Activated T-cell treated with anti-CD3 and anti-CD28 coated beads for 48 hours (primary cell): ENCODE results near the gene MRGPRD.
"Not testable (repeated sequence)": the region's sequence is repeated elsewhere in the genome, so short reads cannot be mapped to it uniquely, and the experiment has no call there.

ENCODE experiments used
- DNase-seq: peaks from one replicate; pipeline ENCODE4 v3.0.0-alpha.2; 2020; ENCODE audit warnings: low read depth

Gene MRGPRD

DNA sequence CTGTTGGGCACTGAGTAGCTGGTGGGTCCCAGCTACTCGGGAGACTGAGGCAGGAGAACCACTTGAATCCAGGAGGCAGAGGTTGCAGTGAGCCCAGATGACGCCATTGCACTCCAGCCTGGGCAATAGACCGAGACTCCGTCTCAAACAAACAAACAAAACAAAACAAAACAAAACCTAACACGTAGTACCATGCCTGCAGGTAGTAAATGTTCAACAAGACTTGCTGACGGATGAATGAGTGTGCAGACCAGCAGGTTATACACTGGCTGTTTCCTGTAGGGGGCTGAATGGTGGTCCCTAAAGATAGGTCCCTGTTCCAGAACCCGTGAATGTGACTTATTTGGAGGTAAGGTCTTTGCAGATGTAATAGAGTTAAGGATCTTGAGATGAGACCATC is 12.8 kb upstream of the MRGPRD start:
- no peak for DNase-seq

DNA sequence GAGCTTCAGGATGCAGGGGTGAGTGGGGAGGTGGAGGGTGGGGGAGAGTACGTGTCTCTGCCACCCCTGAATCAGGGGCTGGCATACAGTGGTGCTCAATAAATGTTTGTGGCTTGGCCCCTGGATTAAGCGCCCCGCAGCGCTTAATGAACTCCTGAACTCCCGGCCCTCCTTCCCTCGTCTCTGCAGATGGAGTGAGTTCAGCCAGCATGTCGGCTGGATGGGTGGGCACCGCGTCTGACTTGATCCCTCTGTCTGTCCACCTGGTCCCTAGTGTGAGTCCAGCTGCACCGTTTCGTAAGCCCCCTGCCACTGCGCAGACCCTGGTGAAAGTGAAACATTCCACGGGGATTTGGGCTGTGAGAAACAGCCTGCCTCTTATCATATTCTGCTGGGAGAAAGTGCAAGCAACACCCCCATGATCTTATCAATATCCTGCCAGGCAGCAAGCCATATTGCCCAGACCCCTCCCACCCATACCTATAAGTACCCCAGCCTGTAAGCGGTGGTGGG is 12.0 kb upstream of the MRGPRD start:
- DNase-seq: no peak

DNA sequence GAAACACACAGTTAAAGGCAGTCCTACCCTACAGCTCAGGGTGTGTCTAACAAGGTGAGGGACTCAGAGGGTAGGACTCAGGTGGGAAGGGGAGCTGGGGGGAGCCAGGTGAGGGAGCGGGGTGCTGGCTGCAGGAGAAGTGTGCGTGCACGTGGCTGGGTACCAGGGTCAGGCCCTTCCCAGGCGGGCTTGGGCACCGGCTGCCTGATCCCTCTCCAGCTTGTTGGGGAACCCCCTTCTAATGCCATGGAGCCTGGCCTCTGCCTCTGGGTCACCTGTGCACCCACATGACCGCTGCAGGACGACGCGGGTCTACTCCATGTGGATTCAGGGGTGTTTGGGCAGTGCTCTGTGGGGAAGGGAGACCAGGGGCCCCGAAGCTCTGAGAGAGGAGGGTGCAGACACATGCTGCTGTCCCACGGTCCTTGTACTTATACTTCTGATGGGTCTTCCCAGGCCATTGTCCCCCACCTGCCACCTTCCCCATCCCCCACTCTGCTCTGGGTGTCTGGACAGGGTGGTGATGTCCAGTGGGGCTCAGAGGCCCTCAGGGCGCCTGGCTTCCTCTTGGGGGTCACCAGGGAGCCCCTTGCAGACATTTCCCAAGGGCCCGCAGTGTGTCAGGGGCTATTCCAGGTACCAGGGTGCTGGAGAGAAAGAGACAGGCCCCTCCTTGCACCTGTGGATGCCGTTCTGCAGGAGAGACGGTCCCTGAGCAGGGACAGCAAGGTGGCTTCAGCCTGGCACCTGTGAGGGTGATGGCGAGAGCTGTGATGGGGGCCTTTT is 10.4 kb upstream of the MRGPRD start:
- DNase-seq: no peak

DNA sequence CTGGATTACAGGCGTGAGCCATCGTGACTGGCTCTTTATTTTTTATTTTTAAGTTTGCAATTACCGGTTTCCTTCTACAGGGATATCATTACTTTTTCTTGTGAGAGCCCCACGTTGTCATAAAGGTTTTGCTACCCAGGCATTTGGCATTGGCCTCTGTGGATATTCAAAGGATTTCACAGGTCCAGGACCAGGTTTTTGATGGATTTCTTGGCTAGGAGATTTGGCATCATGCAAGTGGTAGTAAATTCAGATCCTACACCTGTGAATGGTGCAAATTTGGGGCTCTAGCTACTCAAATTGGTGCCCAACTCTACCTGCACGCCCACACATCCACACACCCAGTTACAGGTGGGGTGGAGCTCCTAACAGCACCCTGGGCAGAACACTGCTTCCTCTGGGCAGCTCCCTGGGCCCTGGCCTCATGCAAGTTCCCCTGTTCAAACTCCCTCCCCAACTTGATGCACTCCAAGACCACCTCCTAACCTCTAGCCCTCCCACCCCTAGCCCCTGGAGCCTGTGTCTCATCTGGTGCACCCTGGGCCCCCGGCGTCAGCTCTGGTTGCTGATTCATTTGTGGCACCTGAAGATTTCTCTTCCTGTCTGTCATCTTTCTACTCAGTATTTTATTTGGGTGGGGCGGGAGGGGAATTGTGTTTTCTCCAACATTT is 9.3 kb upstream of the MRGPRD start:
- DNase-seq: no peak

DNA sequence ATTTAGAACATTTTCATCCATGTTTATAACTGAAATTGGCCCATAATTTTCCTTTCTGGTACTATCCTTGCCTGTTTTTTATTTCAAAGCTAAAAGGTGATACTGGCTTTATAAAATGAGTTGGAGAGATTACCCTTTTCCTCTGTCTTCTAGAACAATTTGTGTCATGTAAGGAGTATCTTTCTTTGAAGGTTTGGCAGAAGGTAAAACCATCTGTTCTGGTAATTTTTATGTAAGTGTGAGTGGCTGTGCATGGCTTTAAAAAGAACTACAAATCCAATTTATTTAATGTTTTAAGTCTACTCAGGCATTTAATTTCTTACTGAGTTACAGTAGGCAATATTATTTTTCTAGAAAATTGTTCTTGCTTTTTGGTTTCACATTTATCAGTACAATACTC is 7.7 kb upstream of the MRGPRD start:
- DNase-seq: no peak

DNA sequence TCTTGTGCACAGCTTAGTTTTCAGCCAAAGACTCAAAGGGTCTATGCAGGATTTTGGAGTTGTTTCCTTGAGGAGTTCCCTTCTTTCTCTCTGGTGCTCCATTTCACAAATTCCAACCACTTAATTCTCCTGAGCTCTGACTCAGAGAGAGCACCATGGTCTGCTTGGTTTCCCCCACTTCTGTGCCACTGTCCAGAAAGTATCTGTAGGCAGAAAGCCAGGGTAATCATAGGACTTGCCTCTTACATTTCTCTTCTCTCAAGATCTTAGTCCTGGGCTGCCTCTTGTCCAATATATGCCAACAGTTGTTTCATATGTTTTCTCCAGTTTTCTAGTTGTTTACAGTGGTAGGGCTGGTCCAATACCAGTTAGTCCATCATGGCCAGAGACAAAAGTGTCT is 6.4 kb upstream of the MRGPRD start:
- no peak for DNase-seq

DNA sequence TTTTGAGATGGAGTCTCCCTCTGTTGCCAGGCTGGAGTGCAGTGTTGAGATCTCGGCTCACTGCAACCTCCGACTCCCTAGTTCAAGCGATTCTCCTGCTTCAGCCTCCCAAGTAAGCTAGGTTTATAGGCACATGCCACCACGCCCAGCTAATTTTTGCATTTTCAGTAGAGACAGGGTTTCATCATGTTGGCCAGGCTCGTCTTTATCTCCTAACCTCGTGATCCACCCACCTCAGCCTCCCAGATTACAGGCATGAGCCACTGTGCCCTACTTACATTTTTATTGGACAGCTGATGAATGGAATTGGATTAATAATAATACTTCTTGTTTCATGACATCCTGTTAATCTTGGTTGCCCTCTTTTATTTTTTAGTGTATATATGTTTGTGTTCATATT is 3.0 kb upstream of the MRGPRD start:
- DNase-seq: no peak

DNA sequence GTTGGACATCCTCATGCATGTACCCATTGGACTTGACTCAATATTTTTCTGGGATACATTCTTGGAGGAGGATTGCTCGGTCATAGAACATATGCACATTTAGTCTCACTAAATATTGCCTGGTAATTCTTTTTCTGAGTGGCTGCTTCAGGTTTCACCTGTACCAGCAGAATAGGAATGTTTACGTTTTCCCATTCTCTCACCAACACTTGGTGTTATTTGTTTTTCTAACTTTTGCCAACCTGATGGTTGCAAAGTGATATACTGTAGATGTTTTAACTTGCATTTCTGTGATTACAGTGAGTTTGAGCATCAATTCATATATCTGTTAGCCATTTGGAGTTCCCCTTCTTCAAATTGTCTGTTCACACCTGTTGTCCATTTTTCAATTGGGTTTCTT is 1.3 kb upstream of the MRGPRD start:
- DNase-seq: no peak

DNA sequence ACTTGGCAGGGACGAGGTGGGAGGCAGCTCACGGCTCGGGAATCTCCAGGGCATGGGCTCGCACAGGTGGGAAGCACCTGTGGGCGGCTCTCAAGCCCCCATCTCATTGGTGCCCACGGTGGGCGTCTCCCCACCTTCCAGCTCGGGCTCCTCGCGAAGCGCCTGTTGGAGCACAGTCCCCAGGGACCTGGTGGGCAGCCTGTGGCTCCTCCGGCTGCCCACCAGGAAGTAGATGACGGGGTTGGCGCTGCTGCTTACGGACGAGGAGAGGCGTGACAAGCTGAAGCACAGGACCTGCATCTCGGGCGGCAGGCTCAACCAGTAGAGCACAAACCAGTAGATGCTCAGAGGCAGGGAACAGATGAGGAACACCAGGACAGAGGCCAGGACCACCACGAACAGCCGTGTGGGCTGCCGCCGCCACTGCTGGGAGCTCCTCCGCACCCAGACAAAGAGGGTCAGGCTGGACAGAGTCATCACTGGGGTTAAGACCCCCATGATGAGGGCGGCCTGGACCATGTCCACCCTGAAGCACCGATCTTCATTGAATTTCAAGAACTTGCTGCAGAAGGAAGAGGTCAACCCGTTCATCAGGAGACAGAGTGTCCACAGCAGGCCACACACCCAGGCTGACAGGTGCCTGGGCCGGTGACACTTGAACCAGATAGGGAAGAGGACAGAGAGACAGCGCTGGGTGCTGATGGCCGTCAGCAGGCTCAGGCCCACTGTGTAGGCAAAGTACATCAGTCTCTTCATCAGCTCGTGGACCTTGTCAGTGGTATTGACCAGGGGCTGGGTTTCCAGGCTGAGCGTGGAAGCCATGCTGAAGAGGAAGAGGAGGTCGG is 633 bp downstream of the MRGPRD start:
- DNase-seq: no peak

DNA sequence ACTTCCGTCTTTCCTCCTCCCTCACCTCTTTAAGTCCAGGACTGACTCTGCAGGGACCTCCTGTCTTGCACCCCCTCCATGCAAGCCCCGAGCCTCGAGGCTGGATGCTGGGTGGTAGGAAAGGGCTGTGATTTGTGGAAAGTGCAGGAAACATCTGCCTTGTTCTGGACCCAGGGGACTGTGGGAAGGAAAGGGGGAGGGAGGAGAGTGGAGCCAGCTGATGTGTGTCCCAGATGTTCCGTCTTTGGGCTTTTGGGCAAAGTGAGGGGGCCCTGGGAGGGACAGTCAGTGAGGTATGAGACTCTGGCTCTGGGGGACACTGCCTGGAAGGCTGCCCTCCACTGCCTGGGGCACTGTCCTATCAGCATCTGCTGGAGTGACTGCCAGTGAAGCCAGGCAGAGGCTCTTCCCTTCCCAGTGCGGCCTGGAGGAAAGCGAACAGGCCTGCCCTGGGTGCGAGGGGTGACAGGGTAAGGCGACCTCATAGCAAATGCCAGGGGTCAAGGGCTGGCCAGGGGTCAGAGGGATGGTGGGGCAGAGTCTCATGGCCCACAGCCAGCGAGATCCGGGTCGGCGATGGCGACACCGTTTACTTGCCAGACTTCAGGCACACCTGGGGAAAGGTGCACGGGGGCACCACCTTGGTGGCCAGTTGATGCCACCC is 1.7 kb downstream of the MRGPRD start:
- no peak for DNase-seq

DNA sequence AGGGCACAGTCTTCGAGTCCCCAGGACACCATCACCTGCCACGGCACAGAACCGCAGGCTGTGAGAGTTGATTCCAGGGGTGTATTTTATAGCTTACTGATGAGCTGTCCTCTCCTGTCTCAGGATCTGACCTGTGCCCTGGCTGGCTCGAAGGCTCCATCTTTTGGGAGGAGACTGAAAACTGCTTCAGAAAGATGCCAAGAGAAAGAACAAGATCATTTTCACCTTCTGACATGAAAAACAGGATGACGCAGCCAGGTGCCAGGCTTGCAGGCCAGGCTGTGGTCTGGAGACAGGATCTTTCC is 2.2 kb downstream of the MRGPRD start:
- DNase-seq: no peak

DNA sequence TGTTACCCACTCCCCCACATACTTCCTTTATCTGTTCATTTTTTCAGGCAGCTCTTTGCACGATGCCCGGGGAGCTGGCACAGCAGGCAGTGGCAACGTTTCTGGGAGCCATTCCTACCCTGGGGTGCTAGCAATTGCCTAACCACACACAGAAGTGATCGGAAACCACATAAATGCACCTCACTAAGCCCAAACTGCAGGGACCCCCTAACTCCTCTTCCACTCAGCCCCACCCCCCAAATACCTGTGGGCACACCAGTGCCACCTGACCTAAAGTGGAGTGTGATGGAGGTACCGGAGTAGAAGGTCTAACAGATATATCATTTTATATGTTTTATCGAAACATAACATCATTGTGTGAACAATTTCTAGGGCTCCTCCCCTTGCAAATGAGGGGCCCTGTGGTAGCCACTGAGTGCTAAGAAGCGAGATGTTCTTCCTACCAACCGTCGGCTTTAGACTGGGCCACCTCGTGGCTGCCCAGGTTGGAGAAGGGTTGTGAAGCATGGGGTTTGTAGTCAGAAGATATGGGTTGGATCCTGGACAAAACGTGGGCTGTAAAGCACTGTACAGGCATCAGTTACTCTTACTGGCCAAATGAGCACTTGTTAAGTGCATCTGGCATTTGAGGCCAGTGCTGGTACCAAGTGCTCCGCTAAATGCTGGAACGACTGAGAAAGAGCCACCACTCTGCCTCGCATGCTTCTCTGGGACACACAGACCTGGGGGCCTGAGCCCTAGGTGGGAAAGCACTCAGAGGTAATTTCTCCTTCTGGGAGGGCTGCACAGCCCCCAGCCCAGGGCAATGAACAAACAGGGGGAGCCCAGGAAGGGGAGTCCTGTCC is 2.8 kb downstream of the MRGPRD start:
- no peak for DNase-seq

DNA sequence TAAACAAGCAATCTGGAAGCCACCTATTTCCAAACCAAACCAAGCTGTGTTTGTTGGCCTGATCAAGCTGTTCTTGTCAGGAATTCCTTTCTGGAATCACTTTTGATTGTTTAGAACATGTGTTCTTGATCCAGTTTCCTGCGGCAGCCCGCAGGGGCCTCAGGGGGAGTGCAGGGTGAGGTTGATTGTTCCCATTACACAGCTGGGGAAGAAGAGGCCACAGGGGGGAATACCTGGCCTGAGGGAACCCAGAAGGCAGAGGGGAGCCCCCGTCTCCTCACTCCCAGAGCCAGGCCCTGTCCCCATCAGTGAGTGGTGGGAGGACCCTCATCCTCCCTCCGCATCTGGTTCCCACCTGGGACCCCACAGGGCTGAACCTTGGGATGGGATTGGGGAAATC is 4.2 kb downstream of the MRGPRD start:
- DNase-seq: no peak

DNA sequence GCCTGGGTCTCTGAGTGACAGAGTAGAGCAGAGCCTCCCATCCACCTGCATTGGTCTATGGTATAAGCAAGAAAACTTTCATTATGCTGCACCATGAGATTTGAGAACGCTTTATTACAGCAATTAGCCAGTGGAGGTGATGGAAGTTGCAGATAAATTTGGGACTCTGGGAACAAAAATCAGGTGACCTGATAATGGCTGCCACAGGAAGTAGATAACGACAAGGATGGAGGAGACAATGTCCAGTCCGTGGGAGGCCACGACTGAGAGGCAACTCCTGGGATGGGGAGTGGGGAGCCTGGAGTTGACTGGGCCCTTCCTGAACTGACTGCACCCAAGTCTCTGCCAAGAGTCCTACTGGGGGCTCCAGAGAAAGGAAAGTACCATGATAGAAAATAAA is 4.7 kb downstream of the MRGPRD start:
- no peak for DNase-seq

DNA sequence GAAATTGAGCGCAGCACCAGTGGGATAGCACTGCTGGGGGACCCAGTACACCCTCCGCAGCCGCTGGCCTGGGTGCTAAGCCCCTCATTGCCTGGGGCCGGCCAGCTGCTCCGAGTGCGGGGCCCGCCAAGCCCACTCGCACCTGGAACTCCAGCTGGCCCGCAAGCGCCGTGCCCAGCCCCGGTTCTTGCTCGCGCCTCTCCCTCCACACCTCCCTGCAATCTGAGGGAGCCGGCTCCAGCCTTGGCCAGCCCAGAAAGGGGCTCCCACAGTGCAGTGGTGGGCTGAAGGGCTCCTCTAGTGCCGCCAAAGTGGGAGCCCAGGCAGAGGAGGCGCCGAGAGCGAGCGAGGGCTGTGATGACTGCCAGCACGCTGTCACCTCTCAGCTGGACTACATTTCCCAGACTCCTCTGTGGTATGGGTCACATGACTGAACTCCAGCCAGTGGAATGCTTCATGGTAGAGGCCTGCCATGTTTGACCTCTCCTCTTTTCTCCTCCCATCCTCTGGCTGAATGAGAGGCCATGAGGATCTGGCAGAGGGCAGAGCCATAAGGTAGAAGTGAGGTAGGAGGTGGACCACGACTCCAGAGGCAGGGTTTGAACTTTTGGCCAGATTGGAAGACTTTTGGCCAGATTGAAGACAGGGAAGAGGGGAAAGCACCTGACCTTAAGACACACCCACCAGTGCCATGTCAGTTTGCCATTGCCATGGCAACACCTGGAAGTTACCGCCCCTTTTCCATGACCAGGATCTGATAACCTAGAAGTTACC is 6.2 kb downstream of the MRGPRD start:
- no peak for DNase-seq

DNA sequence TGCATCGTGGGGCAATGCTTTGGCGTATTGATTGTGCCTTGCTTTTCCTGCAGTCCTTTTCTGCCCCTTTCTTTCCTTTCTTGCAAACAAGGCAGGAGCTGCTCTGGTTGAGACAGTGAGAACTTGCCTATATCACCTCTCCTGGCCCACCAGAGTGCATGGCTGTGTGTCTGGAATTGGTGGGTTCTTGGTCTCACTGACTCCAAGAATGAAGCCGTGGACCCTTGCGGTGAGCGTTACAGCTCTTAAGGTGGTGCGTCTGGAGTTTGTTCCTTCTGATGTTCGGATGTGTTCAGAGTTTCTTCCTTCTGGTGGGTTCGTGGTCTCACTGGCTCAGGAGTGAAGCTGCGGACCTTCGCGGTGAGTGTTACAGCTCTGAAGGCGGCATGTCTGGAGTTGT is 7.1 kb downstream of the MRGPRD start:
- DNase-seq: not testable (repeated sequence)

DNA sequence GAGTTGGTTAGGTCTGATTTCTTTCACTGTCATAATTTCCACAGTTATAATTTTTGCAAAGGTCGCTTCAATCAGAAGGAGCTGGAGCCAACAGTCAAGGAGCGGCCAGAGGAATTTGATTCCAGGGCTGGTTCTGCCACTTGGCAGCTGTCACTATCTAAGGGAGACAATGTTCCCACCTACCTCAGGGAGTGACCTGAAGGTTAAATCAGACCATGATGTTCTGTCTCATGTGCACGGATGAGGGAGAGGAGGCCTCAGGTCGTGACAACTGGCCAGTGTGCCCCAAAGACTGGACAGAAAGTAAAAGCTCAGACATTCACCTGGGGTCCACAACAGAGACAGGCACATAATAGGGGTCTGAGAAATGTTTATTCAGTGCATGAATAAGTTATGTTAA is 7.6 kb downstream of the MRGPRD start:
- no peak for DNase-seq

DNA sequence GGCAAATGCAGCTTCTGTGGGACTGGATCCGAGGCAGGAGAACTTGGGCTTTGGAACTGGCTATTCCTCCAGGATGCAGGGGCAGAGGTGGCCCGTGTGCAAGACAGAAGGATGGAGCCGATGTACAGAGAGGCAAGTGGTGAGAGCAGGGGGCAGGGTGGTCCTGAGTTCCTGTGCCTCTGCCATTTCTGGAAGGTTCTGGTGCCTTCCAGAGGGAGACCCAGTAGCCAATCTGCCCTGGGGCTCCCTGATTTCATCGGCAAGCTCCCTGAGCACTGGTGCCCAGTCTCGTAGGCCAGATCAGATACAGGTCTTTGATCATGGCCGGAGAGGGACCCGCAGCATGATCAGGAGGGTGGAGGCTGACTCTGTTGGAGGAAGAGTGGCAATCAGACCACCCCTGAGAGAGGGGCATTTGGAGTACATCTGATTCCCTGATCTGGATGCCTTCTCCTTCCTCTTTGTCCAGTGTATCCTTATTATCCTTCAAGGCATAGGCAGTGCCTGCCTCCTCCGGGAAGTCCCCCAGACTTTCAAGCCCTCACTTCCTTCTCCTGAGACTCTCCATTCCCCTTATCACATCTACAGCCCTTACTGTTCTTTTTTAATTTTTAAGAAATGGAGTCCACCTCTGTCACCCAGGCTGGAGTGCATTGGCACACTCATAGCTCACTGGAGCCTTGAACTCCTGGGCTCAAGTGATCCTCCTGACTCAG is 9.7 kb downstream of the MRGPRD start:
- no peak for DNase-seq

DNA sequence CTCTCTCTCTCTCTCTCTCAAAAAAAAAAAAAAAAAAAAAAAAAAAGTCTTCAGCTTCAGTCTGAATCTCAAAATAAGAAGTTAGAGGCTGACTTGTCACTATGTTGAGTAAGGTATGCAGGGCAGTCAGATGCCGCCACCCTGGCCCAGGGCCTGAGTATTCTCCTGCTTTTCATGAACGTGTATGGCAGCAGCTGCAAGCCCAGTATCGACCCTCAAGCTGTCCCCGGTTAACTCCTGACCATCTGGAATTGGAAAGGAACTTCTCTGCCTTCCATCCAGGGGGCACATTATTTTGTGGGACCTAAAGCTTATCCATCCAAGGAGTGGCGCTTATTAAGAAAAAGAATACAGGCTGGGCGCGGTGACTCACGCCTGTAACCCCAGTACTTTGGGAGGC is 11.4 kb downstream of the MRGPRD start:
- DNase-seq: no peak
